ENCODE measurements around the gene LYZL6.
A peak's percentile ranks its signal among the peaks of the same experiment; 100 is the strongest.

The LYZL6 gene

GRCh38 chr17:35943537-35943936 is at the start of gene LYZL6:
Gene LYZL6, minus strand, starts transcription at chr17:35943713. Its CDS starts 4,357 bp downstream, at chr17:35939356.
- DNase-seq (ENCODE audit: low read depth): no peak

GRCh38 chr17:35991075-35991474 is 47.6 kb upstream of the LYZL6 start:
- DNase-seq (ENCODE audit: low read depth): no peak

GRCh38 chr17:35988164-35988563 is 44.7 kb upstream of the LYZL6 start:
- DNase-seq (ENCODE audit: low read depth): no peak

- DNase-seq (ENCODE audit: low read depth): no peak
These were observed 43.1 kb upstream of the LYZL6 start, which contains the start of gene CCL14 for GRCh38 chr17:35986643-35987042. Gene CCL14, minus strand, starts transcription at chr17:35986729. Its CDS starts 80 bp downstream, at chr17:35986649.

- DNase-seq (ENCODE audit: low read depth): no peak
These were observed 40.6 kb upstream of the LYZL6 start for GRCh38 chr17:35984140-35984539.

GRCh38 chr17:35982409-35983191 is 39.1 kb upstream of the LYZL6 start:
- no peak for DNase-seq (ENCODE audit: low read depth)

- no peak for DNase-seq (ENCODE audit: low read depth)
These were observed 38.4 kb upstream of the LYZL6 start for GRCh38 chr17:35981908-35982330.

- DNase-seq (ENCODE audit: low read depth): no peak
These were observed 37.7 kb upstream of the LYZL6 start, which contains the start of gene CCL16 for GRCh38 chr17:35981246-35981645. Gene CCL16, minus strand, starts transcription at chr17:35981497. Its CDS starts 77 bp downstream, at chr17:35981420.

- no peak for DNase-seq (ENCODE audit: low read depth)
These were observed 34.8 kb upstream of the LYZL6 start for GRCh38 chr17:35978346-35978745.

- no peak for DNase-seq (ENCODE audit: low read depth)
These were observed 34.0 kb upstream of the LYZL6 start for GRCh38 chr17:35977509-35977908.

- no peak for DNase-seq (ENCODE audit: low read depth)
These were observed 30.1 kb upstream of the LYZL6 start for GRCh38 chr17:35973333-35974260.

- DNase-seq (ENCODE audit: low read depth): no peak
These were observed 29.4 kb upstream of the LYZL6 start for GRCh38 chr17:35972945-35973332.

- no peak for DNase-seq (ENCODE audit: low read depth)
These were observed 29.0 kb upstream of the LYZL6 start for GRCh38 chr17:35972535-35972934.

- no peak for DNase-seq (ENCODE audit: low read depth)
These were observed 28.6 kb upstream of the LYZL6 start for GRCh38 chr17:35972066-35972465.

- DNase-seq (ENCODE audit: low read depth): peak; percentile 60
These were observed 26.3 kb upstream of the LYZL6 start for GRCh38 chr17:35969558-35970380.

GRCh38 chr17:35968520-35969054 is 25.1 kb upstream of the LYZL6 start:
- no peak for DNase-seq (ENCODE audit: low read depth)

- no peak for DNase-seq (ENCODE audit: low read depth)
These were observed 21.8 kb upstream of the LYZL6 start for GRCh38 chr17:35965272-35965671.

GRCh38 chr17:35963663-35964062 is 20.1 kb upstream of the LYZL6 start:
- DNase-seq (ENCODE audit: low read depth): no peak

- DNase-seq (ENCODE audit: low read depth): no peak
These were observed 10.2 kb upstream of the LYZL6 start for GRCh38 chr17:35953720-35954119.

- DNase-seq (ENCODE audit: low read depth): no peak
These were observed 5.9 kb upstream of the LYZL6 start for GRCh38 chr17:35949401-35949800.

GRCh38 chr17:35948092-35948491 is 4.6 kb upstream of the LYZL6 start:
- no peak for DNase-seq (ENCODE audit: low read depth)

GRCh38 chr17:35947156-35947585 is 3.7 kb upstream of the LYZL6 start:
- peak; percentile 7 for DNase-seq (ENCODE audit: low read depth)
